A673 (cell line): ENCODE results near the gene KXD1. TPM values are rescaled to one million over a fixed set of nuclear protein-coding genes. Genes with fewer than 3 reads are reported as not detected.

Experiments
- Bru-seq: library from RNA; stranded (reverse); fragments of 400-500 nt; gene quantifications from one replicate; lab custom pipeline; 2021; lab: Mats Ljungman, UMichigan
- BruChase-seq, 2 experiments: library from RNA; stranded (reverse); fragments of 400-500 nt; gene quantifications; one replicate each; lab custom pipeline; 2021; lab: Mats Ljungman, UMichigan
- BruUV-seq: library from RNA; stranded (reverse); fragments of 400-500 nt; replicated peaks from 2 replicates; lab custom pipeline; 2021; lab: Mats Ljungman, UMichigan
- CTCF ChIA-PET: fragments of 300-600 bp; sonication (Branson Sonifier 250); formaldehyde crosslinking; loops from one replicate; lab custom pipeline; 2022; ENCODE audit warnings: antibody characterized with exemption; lab: Charles Lee
- POLR2A ChIA-PET: fragments of 300-600 bp; sonication (Branson Sonifier 250); formaldehyde crosslinking; loops from one replicate; lab custom pipeline; 2022; ENCODE audit warnings: antibody characterized with exemption; ENCODE audit not compliant: low non-redundant PET; lab: Charles Lee
- DNase-seq: peaks from one replicate; pipeline ENCODE4 v3.0.0-alpha.2; 2015; ENCODE audit warnings: low spot score
- H3K27ac ChIP-seq: fragments of 200-600 bp; sonication (generic); 2 replicates; pipeline ENCODE4 v1.5.1; 2016; ENCODE audit warnings: mixed run types, low read depth, mild to moderate bottlenecking, mixed read lengths, antibody characterized with exemption, low read length; ENCODE audit not compliant: poor library complexity, severe bottlenecking
- H3K27me3 ChIP-seq: fragments of 200-600 bp; sonication (generic); replicated peaks from 2 replicates; pipeline ENCODE4 v1.6.1; 2017; ENCODE audit warnings: mixed run types, low read depth, mild to moderate bottlenecking, mixed read lengths, antibody characterized with exemption, low read length; ENCODE audit not compliant: insufficient read depth, poor library complexity
- H3K36me3 ChIP-seq: fragments of 200-600 bp; sonication (generic); 2 replicates; pipeline ENCODE4 v1.6.1; 2016; ENCODE audit warnings: mixed run types, mild to moderate bottlenecking, mixed read lengths, antibody characterized with exemption, low read length; ENCODE audit not compliant: insufficient read depth, poor library complexity, severe bottlenecking
- H3K4me1 ChIP-seq: fragments of 200-600 bp; sonication (generic); 2 replicates; pipeline ENCODE4 v1.6.1; 2017; ENCODE audit warnings: mixed run types, mild to moderate bottlenecking, mixed read lengths, antibody characterized with exemption, low read length; ENCODE audit not compliant: insufficient read depth, poor library complexity, severe bottlenecking
- H3K4me3 ChIP-seq: fragments of 200-600 bp; sonication (generic); 2 replicates; pipeline ENCODE4 v1.5.1; 2016; ENCODE audit warnings: low read depth, mixed run types, mild to moderate bottlenecking, mixed read lengths, low read length; ENCODE audit not compliant: poor library complexity, severe bottlenecking
- H3K9me3 ChIP-seq: fragments of 200-600 bp; sonication (generic); 2 replicates; pipeline ENCODE4 v1.6.1; 2016; ENCODE audit warnings: mixed run types, low read depth, mild to moderate bottlenecking, mixed read lengths, antibody characterized with exemption, low read length; ENCODE audit not compliant: poor library complexity, severe bottlenecking
- EZH2 ChIP-seq: fragments of 200-600 bp; sonication (generic); IDR thresholded peaks from 2 replicates; pipeline ENCODE4 v1.6.1; 2017; ENCODE audit warnings: borderline replicate concordance, low read depth, mild to moderate bottlenecking, mixed read lengths, antibody characterized with exemption, low read length; ENCODE audit not compliant: poor library complexity, severe bottlenecking
- intact Hi-C: fragments of 100-400 bp; cut with micrococcal nuclease; formaldehyde crosslinking; loops from one replicate; pipeline ENCODE4 v1.10.0; 2022; ENCODE audit not compliant: unreplicated experiment
- long read RNA-seq: library from polyadenylated mRNA; stranded (forward); transcript quantifications from one replicate; pipeline ENCODE4 v2.0.0, GENCODE V29; 2022
- total RNA-seq: library from RNA; stranded (reverse); gene quantifications from 2 replicates; pipeline ENCODE4 v1.2.3, GENCODE V29; 2021
- TF ChIP-seq, protein P1 (sequence below): fragments of 300-800, 200-600 bp; sonication (generic); conservative IDR thresholded peaks from 2 replicates; pipeline ENCODE4 v1.5.1; 2017; ENCODE audit warnings: low read depth, mild to moderate bottlenecking, antibody characterized with exemption, low read length, moderate library complexity, mixed read lengths

The KXD1 gene, protein sequence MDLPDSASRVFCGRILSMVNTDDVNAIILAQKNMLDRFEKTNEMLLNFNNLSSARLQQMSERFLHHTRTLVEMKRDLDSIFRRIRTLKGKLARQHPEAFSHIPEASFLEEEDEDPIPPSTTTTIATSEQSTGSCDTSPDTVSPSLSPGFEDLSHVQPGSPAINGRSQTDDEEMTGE
- total RNA-seq (111 and 114 TPM in 2 replicates), Bru-seq, nascent RNA (percentile 71 among the genes with signal in this experiment), BruChase-seq, experiment 1, labeled RNA remaining after a 2-hour chase (percentile 73 among the genes with signal in this experiment), BruChase-seq, experiment 2, labeled RNA remaining after a 6-hour chase (percentile 79 among the genes with signal in this experiment)
- long read RNA-seq, transcript KXD1-201 (5 exons, 1,426 nt): major isoform, 194 of 239 reads
- long read RNA-seq, transcript KXD1-204 (6 exons, 1,095 nt): minor isoform, 9 of 239 reads
- long read RNA-seq, partial matches to known transcripts: 2 of 239 reads
- long read RNA-seq, other reads (novel, unspliced or antisense): 26 of 239 reads

GRCh38 chr19:18557411-18558201 lies at the start of gene KXD1:
Gene KXD1, plus strand, starts transcription at chr19:18557870. Its CDS starts 4,187 bp downstream, at chr19:18562057.
- Histone ChIP-seq H3K27me3 (no peaks in the 10 kb centered on the region), H3K36me3 (peaks cover 9% of the 10 kb centered on the region), H3K27ac (peak within 1 kb of the TSS; percentile 85), H3K4me1 (peaks cover 4% of the 10 kb centered on the region), H3K9me3 (no peaks in the 10 kb centered on the region), H3K4me3 (peak within 1 kb of the TSS; percentile 87)
- BruUV-seq: no TSS peak
- ChIA-PET CTCF (interaction anchor here (0.7 to 1.0 kb wide), 3 partner anchors 73 to 369 kb away, joined by 3 to 4 read pairs (median 3); no protein-coding TSS in a partner anchor), POLR2A (interaction anchor here (0.7 kb wide), 3 partner anchors 14 to 139 kb away, joined by 7 to 16 read pairs (median 10); partner anchors contain the start of gene UBA52)
- peak; percentile 99 for DNase-seq
- no peak for TF ChIP-seq EZH2
- TF ChIP-seq, protein P1, sequence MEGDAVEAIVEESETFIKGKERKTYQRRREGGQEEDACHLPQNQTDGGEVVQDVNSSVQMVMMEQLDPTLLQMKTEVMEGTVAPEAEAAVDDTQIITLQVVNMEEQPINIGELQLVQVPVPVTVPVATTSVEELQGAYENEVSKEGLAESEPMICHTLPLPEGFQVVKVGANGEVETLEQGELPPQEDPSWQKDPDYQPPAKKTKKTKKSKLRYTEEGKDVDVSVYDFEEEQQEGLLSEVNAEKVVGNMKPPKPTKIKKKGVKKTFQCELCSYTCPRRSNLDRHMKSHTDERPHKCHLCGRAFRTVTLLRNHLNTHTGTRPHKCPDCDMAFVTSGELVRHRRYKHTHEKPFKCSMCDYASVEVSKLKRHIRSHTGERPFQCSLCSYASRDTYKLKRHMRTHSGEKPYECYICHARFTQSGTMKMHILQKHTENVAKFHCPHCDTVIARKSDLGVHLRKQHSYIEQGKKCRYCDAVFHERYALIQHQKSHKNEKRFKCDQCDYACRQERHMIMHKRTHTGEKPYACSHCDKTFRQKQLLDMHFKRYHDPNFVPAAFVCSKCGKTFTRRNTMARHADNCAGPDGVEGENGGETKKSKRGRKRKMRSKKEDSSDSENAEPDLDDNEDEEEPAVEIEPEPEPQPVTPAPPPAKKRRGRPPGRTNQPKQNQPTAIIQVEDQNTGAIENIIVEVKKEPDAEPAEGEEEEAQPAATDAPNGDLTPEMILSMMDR: no peak
- intact Hi-C loops: loop anchor here (1.0 kb wide), 1 partner anchor 35 kb away; the partner anchor contains the start of gene ELL

DNA sequence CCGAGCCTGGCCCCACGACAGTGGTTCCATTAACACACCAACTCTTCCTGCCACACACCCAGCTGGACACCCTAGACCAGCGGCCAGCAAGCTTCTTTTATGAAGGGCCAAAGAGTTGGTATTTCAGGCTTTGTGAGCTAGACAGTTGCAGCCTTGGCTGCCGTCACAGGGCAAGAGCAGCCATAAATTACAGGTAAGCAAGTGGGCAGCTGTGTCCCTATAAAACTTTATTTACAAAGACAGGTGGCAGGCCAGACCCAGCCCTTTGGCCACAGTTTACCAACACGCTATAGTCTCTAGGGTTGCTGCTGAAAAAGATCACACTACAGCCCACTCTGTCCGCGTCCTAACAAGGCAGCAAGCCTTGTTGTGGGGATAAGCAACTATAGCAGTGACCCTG lies 49.1 kb upstream of the KXD1 start:
- intact Hi-C loops: no loop called here
- no peaks in the 10 kb centered on the region for H3K27me3 ChIP-seq
- no peak for TF ChIP-seq EZH2
- TF ChIP-seq, protein P1: no peak
- DNase-seq: no peak
- H3K36me3 ChIP-seq: no peaks in the 10 kb centered on the region
- CTCF ChIA-PET: no interaction called here
- no peaks in the 10 kb centered on the region for H3K4me1 ChIP-seq
- BruUV-seq: no TSS peak
- POLR2A ChIA-PET: interaction anchor here (0.7 kb wide), 1 partner anchor 492 kb away, joined by 4 read pairs; no protein-coding TSS in a partner anchor
- H3K4me3 ChIP-seq: no peak overlapping the region
- H3K27ac ChIP-seq: no peak overlapping the region
- H3K9me3 ChIP-seq: no peaks in the 10 kb centered on the region

GRCh38 chr19:18510216-18510615 lies 47.5 kb upstream of the KXD1 start:
- DNase-seq: no peak
- BruUV-seq: no TSS peak

More at GRCh38 chr19:18510216-18510615, 47.5 kb upstream of the KXD1 start:
- H3K36me3 ChIP-seq: no peaks in the 10 kb centered on the region
- POLR2A ChIA-PET: no interaction called here
- intact Hi-C loops: no loop called here
- no peaks in the 10 kb centered on the region for H3K4me1 ChIP-seq
- TF ChIP-seq EZH2: no peak
- H3K27me3 ChIP-seq: no peaks in the 10 kb centered on the region
- CTCF ChIA-PET: interaction anchor here (0.6 kb wide), 1 partner anchor 414 kb away, joined by 5 read pairs; no protein-coding TSS in a partner anchor
- no peaks in the 10 kb centered on the region for H3K9me3 ChIP-seq
- no peak overlapping the region for H3K27ac ChIP-seq
- no peak overlapping the region for H3K4me3 ChIP-seq
